Tibial nerve (tissue), 4 donors: ENCODE data around the gene DIP2C.

Experiments used
- CTCF ChIP-seq, 5 experiments: fragments of 200-600 bp in 3 of 5; fragments of 450-650 bp in 2 of 5; sonication (generic) in 3 of 5; IDR thresholded peaks; one replicate each; pipeline ENCODE4 v1.5.1; 2016 to 2019; ENCODE audit warnings: antibody characterized with exemption in 5 of 5, mild to moderate bottlenecking in 3 of 5, moderate library complexity in 2 of 5
- EP300 ChIP-seq, 2 donors: sonication (generic); formaldehyde crosslinking; IDR thresholded peaks; one replicate each; pipeline ENCODE4 v1.6.1; 2017; ENCODE audit warnings: antibody characterized with exemption in 2 of 2, mild to moderate bottlenecking in 1 of 2
- POLR2A ChIP-seq, 2 donors: fragments of 450-650 bp; IDR thresholded peaks; one replicate each; pipeline ENCODE4 v1.6.1; 2017; ENCODE audit warnings: antibody characterized with exemption in 2 of 2, mild to moderate bottlenecking in 2 of 2, moderate library complexity in 2 of 2

GRCh38 chr10:733086-733485, 43.6 kb upstream of the DIP2C start:
- TF ChIP-seq POLR2A (IDR thresholded peaks at IDR 0.05) (no peak), CTCF (IDR thresholded peaks at IDR 0.05) (no peak), EP300 (IDR thresholded peaks at IDR 0.05) (no peak)
